Ammon's horn (tissue), 1 donor: ENCODE measurements around the gene EYA4.

Source experiments
- DNase-seq: peaks from one replicate; pipeline ENCODE4 v3.0.0-alpha.2; 2016; ENCODE audit warnings: low spot score

The EYA4 gene

DNA sequence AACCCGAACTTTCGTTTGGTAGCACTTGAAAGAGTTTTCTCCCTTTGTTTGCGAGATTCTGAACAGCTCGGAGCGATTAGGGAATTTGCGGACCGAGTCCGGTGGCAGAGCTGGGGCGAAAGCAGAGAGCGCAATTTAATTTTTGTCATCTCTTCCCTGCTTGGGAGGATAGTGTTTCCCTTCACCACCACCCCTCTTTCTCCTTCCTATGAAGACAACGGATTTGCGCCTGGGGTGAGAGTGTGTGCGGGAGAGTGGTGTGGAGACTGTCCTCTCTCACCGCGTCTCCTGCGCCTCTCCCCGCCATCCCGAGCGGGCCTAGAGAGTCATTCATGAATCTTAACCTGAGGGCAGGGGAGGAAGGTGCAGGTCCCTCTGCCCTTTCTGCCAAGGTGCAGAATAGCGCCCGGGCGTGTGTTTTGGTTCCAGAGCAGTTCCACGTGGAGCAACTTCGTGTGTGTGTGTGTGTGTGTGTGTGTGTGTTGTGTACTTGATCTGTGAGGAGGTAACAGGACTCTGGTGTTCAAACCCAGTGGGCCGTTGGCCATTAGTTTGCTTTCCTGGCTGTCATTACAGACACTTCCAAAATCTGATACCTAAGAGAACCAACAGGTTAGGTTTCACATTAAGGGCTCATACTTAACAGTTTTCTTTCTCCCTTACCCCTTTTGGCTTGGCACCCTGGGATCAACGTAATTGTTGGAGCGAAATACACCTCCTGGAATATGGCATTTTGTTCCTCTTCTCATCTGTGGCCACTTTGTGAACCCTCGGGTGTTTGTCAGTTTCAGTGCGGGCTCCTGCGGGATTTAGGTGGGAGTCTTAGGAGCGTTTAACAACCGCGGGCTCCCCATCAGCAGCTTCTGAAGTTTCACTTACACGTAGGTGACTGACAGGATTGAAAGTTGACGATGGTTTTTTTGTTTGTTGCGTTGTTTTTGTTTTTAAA, 1.8 kb downstream of the EYA4 start:
- no peak for DNase-seq

DNA sequence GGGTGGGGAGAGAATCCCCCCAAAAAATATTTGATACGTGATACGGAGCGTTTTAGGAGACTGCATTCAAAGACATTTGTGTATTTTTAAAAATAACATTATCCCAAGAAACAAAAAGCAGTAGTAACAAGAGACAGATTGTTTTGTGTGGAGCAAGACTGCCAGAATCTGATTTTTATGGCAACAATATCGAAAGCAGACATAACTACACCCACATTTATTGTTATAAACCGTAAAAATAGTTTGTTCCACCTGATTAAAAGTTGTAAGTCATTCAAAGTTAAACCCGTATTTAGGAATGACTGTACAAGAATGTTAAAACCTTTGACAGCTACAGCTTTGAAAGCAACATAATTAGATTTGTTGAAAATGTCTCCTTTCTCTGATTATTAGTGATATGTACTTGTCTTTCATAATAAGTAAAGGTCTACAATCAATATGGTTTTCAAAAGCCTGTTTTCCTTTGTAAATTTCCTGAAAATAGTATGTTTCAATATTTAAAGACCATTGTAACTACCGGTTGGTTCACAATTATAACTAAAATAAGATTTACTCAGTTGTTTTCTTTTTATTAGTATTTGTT, 2.7 kb downstream of the EYA4 start:
- no peak for DNase-seq

GRCh38 chr6:133244519-133244918, 3.4 kb downstream of the EYA4 start:
- DNase-seq = no peak

- no peak for DNase-seq
Observed at GRCh38 chr6:133245007-133245406, 3.9 kb downstream of the EYA4 start.

DNA sequence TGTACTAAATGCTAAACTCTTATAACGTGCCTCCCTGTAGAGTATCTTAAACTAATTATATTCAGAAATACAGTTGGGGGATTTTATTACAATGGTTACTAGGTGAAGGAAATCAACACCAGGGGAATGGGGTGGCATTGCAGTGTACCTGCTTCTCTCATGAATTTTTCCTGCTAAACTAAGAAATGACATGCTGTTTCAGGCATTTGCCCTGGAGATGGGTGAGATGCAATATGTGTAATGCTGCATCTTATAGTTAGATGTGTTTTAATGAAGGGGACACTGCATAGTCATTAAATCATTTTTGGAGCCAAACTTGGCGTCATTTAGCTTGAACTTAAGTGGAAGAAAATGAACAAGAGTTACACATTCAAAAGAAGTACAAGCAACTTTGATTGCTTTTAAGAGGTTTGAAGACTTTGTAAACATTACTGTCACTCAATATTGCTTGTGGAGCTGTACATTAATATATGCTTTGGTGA, 4.3 kb downstream of the EYA4 start:
- no peak for DNase-seq

- DNase-seq = no peak
Observed at GRCh38 chr6:133247581-133247980, 6.4 kb downstream of the EYA4 start.

- no peak for DNase-seq
Observed at GRCh38 chr6:133248241-133249001, 7.3 kb downstream of the EYA4 start.

DNA sequence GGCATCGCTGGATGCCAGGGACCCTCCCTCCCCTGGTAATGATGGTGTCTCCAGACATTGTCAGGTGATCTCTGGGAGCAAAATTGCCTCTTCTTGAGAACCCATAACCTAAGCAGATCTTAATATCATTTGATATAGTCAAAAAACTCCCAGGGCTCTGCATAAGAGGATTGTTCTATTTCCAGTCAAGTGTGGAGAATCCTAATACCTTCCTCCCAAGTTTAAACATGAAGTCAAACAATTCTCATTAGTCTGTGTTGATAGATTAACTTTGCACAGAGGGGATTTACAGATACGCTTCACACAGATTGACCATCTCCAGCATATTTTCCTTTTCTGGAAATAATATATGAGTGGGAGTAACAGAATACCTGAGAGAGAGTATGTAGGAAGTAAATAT, 10.5 kb downstream of the EYA4 start:
- DNase-seq = no peak

DNA sequence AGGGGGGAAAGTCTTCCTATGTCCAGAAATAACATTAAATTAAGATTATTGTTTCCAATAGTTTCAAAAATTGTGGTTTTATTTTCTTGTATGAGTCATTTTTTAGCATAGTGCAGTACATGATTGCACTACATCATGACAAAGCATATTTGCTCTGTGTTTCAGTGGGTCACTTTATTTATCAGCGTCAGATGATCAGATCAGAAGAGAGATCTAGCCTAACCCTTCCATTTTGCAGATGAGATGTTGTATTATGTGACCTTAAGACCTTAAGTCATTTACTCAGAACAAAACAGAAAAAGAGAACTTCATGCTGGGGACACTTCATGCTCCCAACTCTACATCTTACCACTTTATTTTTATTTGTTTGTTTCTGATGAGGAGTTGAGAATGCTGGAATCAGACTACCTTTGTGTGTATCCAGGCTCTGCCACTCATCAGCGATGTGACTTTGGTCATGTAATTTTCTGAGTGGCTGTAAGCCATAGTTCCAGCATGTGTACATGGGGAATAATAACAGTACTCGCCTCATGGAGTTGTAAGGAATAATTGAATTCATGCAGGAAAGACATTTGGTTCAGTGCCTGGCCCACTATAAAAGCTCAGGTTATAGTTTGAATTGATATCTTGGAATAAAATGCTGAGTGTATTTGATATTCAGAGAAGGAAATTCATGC, 13.5 kb downstream of the EYA4 start:
- DNase-seq = no peak

- DNase-seq = no peak
Observed at GRCh38 chr6:133257545-133258105, 16.5 kb downstream of the EYA4 start.

DNA sequence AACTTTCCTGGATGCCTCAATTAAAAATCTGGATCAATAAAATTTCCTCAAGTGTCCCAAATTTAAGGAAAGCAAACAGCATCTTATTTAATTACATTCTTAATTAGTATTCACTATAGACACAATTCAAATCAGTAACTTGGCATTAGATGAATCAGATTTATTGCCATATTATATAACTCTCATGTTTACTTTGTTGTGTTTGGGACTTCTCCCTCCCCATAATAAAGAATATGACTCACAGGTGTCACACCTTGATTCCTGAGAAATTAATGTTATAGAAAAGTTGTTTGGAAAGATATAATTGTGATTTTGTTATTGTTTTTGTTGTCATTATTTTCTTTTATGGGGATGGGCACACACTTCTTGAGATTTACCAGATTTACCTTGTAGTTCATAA, 18.4 kb downstream of the EYA4 start:
- no peak for DNase-seq

GRCh38 chr6:133262804-133263203, 21.6 kb downstream of the EYA4 start:
- DNase-seq = no peak

GRCh38 chr6:133265066-133265465, 23.9 kb downstream of the EYA4 start:
- no peak for DNase-seq

DNA sequence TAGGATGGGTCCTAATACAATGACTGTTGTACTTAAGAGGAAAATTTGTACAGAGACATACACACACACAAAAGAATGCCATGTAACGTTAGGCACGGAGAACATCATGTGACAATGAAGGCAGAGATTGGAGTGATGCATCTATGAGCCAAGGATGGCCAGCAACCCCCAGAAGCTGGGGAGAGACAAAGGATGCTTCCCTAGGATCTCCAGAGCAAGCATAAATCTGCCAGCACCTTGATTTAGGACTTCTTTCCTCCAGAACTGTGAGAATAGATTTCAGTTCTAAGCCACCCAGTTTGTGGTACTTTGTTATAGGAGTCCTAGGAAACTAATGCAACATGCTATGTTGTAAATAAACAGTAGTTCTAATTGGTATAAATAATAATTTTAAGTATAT, 25.0 kb downstream of the EYA4 start:
- no peak for DNase-seq

DNA sequence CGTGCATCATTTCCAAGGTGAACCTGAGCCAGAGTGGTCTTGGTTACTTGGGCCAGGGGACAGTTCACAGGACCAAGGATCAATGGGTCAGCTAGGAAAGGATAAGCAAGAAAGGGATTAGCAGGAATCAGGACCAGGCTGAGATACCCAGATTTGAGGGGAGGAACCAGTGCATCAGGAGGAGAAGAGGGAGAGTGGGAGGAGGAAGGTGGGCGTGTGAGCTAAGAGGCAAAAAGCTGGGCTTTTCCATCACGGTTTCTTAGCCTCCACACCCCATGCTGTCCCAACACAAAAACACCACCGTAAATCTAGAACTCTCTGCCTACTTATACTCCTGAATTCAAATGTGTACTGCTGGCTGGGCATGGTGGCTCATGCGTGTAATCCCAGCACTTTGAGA, 27.5 kb downstream of the EYA4 start:
- DNase-seq = no peak

- no peak for DNase-seq
Observed at GRCh38 chr6:133274813-133275212, 33.7 kb downstream of the EYA4 start.

- DNase-seq = no peak
Observed at GRCh38 chr6:133275213-133275612, 34.1 kb downstream of the EYA4 start.

DNA sequence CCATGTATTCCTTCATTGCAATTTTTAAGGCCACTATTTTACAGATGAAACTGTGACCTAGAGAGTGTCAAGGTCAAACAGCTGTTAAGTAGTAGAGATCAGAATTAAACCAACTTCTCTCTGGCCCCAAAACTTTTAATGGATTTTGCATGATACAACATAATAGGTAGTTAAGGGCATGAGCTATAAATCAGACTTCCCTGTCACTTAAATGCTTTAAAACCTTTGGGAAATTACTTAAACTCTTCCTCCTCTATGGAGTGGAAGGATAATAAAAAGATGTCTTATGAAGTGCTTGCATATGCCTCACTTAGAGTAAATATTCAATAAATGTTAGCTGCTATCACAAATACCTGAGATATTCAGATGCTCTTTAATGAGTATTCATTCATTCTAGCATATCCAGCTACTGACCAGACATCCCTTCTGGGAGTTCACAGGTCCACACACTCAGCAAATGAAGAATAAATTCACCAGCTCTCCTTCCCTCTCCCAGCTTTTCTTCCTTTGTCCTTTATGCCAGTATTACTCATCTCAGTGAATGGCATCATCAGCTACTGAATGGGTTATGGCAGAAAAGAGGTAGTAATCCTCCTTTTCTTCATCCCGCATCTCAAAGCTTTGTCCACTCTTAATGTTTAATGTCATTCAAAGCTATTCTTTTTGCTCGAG, 36.2 kb downstream of the EYA4 start:
- DNase-seq = no peak

GRCh38 chr6:133277900-133278545, 36.9 kb downstream of the EYA4 start:
- no peak for DNase-seq

- no peak for DNase-seq
Observed at GRCh38 chr6:133286765-133287164, 45.6 kb downstream of the EYA4 start.

- DNase-seq = no peak
Observed at GRCh38 chr6:133288662-133289061, 47.5 kb downstream of the EYA4 start.
